Chondrocyte (in vitro differentiated cells): ENCODE data around the gene GAK. TPM values are rescaled to one million over a fixed set of nuclear protein-coding genes. Genes with fewer than 3 reads are reported as not detected.

Source experiments
- DNase-seq: peaks from one replicate; pipeline ENCODE4 v3.0.0; 2021; ENCODE audit warnings: mixed read lengths, low spot score
- H3K27ac Mint-ChIP-seq: one replicate; pipeline ENCODE4 v1.8.0; 2021; ENCODE audit warnings: mild to moderate bottlenecking, moderate library complexity, mixed read lengths; ENCODE audit not compliant: unreplicated experiment
- H3K27me3 Mint-ChIP-seq: 2 replicates; pipeline ENCODE4 v1.8.0; 2021; ENCODE audit warnings: low read depth, mixed read lengths
- H3K36me3 Mint-ChIP-seq: 2 replicates; pipeline ENCODE4 v1.8.0; 2021; ENCODE audit warnings: low read depth, mixed read lengths
- H3K4me1 Mint-ChIP-seq: 2 replicates; pipeline ENCODE4 v1.8.0; 2021; ENCODE audit warnings: low read depth, mild to moderate bottlenecking, mixed read lengths
- H3K4me3 Mint-ChIP-seq: one replicate; pipeline ENCODE4 v1.8.0; 2021; ENCODE audit warnings: mild to moderate bottlenecking, moderate library complexity, mixed read lengths; ENCODE audit not compliant: unreplicated experiment
- H3K9me3 Mint-ChIP-seq: 2 replicates; pipeline ENCODE4 v1.8.0; 2021; ENCODE audit warnings: low read depth, mixed read lengths
- total RNA-seq: library from RNA; stranded (reverse); gene quantifications from 3 replicates; pipeline ENCODE4 v1.2.1, GENCODE V29; 2021
- TF ChIP-seq, protein P1 (sequence below): fragments of 200-600 bp; sonication (generic); IDR thresholded peaks from 2 replicates; pipeline ENCODE4 v1.5.0; 2021; ENCODE audit warnings: antibody characterized with exemption, mild to moderate bottlenecking, moderate library complexity

Gene GAK
- total RNA-seq, 1 donor from 2014 or later = 61.4 TPM

DNA sequence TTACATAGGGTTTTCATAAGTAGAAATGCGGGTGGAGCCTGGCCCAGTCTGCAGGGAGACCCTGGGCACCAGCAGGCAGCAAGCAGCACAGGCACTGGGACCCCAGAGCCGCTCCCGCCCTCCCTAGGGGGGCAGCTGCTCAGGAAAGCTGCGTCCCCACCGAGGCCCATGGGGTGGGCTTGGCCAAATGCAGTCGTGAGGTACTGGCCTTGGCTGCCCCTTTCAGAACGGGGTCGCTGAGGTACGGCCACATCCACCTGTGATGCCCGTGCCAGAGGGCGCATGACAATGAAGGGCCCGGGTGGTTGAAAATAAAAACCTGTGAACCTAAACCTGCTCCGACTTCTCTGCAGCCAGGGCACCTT is 16.8 kb upstream of the GAK start:
- H3K27me3 Mint-ChIP-seq = no peaks in the 10 kb centered on the region
- no peaks in the 10 kb centered on the region for H3K9me3 Mint-ChIP-seq
- TF ChIP-seq, protein P1, sequence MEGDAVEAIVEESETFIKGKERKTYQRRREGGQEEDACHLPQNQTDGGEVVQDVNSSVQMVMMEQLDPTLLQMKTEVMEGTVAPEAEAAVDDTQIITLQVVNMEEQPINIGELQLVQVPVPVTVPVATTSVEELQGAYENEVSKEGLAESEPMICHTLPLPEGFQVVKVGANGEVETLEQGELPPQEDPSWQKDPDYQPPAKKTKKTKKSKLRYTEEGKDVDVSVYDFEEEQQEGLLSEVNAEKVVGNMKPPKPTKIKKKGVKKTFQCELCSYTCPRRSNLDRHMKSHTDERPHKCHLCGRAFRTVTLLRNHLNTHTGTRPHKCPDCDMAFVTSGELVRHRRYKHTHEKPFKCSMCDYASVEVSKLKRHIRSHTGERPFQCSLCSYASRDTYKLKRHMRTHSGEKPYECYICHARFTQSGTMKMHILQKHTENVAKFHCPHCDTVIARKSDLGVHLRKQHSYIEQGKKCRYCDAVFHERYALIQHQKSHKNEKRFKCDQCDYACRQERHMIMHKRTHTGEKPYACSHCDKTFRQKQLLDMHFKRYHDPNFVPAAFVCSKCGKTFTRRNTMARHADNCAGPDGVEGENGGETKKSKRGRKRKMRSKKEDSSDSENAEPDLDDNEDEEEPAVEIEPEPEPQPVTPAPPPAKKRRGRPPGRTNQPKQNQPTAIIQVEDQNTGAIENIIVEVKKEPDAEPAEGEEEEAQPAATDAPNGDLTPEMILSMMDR = no peak
- no peak overlapping the region for H3K27ac Mint-ChIP-seq
- peak; percentile 82 for DNase-seq
- H3K36me3 Mint-ChIP-seq = no peaks in the 10 kb centered on the region
- H3K4me3 Mint-ChIP-seq = no peak overlapping the region
- H3K4me1 Mint-ChIP-seq = peaks cover 11% of the 10 kb centered on the region

DNA sequence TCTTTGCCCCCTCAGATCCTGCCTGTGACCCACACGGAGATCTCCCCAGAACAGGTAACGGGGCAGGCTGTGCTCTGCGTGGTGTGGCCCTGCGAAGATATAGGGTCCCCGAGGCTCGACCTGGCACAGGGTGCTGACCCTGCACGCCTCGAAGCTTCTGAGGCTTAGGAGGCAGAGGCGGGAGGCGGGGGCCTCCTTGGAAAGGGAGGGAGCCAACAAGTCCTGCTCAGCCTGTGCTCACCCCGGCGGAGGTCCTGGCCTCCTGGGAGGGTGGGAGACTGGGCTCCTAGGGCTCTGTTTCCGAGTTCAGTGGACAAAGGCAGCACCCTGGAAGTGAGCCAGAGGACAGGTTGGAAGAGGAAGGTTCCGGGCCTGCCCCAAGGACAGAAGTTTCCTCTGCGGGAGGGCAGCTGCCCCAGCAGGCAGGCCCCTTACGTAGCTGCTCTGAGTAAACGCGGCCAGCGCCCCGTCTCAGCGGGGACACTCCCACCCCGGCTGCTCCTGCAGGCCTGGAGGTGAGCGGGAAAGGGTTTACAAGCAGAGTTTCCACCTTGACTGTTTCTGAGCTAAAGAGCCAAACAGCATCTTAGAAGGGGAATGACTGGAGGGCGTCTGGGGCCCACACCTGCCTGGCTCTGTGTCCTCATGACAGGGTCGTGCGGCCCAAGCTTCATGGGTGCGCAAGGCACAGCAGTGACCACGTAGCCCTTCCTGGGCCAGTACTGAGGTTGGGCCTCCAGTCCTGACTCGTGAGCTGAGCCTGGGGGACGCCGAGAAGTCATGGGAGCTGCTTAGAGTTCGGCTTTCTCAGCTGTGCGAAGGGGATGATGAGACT is 16.2 kb upstream of the GAK start:
- no peaks in the 10 kb centered on the region for H3K36me3 Mint-ChIP-seq

DNA sequence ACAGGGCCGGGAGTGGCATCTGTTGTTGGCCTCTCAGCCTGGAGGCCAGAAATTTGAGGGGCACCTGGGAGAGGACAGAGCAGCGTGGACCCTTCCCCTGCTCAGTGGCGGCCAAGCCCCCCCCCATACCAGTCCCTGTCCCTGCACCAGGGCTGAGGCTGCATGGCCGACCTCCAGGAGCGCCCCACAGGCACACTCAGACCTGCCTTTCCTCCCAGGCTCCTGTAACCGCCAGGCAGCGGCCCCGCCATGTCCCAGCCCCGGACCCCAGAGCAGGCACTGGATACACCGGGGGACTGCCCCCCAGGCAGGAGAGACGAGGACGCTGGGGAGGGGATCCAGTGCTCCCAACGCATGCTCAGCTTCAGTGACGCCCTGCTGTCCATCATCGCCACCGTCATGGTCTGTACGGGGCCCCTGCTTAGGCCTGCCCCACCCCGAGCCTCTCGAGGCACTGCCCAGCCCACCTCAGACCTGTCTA is 15.4 kb upstream of the GAK start:
- no peak for DNase-seq
- TF ChIP-seq, protein P1 = no peak
- Mint-ChIP-seq H3K27ac (no peak overlapping the region), H3K4me3 (no peak overlapping the region), H3K27me3 (no peaks in the 10 kb centered on the region), H3K4me1 (peaks cover 11% of the 10 kb centered on the region), H3K9me3 (no peaks in the 10 kb centered on the region), H3K36me3 (no peaks in the 10 kb centered on the region)

More for the DNA sequence above, 16.2 kb upstream of the GAK start:
- peaks cover 11% of the 10 kb centered on the region for H3K4me1 Mint-ChIP-seq
- no peaks in the 10 kb centered on the region for H3K27me3 Mint-ChIP-seq
- H3K9me3 Mint-ChIP-seq = no peaks in the 10 kb centered on the region
- no peak overlapping the region for H3K27ac Mint-ChIP-seq
- no peak overlapping the region for H3K4me3 Mint-ChIP-seq
- peak; percentile 86 for DNase-seq
- TF ChIP-seq, protein P1 = no peak

DNA sequence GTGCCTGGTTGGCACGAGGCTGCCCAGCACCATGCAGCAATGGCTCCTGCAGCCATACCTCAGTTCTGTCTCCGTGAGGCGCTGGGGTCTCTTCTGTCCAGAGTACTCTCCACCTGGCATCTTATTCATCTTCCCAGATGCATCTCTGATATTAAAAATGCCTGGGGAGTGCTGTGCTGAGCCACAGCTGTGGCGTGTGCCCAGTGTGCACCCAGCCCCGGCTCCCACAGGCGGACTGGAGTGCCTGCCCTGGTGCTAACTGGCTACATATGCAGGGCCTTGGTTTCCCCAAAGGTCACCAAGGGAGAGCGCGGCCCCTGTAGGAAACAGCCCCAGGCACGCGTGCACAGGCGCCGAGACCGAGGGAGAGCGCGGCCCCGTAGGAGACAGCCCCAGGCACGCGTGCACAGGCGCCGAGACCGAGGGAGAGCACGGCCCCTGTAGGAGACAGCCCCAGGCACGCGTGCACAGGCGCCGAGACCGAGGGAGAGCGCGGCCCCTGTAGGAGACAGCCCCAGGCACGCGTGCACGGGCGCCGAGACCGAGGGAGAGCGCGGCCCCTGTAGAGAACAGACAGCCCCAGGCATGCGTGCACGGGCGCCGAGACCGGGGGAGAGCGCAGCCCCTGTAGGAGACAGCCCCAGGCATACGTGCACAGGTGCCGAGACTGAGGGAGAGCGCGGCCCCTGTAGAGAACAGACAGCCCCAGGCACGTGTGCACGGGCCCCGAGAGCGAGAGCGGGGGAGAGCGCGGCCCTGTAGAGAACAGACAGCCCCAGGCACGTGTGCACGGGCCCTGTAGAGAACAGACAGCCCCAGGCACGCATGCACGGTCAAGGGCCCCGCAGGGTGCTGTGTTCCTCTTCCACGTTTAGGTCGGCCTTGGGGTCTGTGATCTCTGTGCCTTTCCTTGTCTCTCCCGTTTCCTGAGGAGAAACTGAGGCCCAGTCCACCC is 14.7 kb upstream of the GAK start:
- peak; percentile 86 for DNase-seq
- Mint-ChIP-seq H3K4me1 (peaks cover 11% of the 10 kb centered on the region), H3K27me3 (no peaks in the 10 kb centered on the region), H3K4me3 (no peak overlapping the region), H3K27ac (no peak overlapping the region), H3K9me3 (no peaks in the 10 kb centered on the region), H3K36me3 (no peaks in the 10 kb centered on the region)
- TF ChIP-seq, protein P1 = no peak

DNA sequence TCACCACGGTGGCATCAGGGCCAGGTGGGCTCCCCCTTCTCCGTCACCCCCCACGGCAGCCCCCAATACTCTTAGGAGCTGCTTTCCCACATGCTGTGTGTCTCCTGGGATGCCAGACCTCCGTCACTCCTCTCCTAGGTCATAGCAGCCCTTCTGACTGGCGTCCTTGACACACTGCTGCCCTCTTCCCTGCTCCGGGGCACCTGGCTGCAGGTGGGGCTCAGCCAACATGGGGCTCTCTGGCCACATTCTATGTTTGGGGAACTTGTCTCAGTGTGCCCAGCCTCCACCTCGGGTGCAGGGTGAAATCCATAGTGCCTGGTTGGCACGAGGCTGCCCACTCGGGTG is 14.0 kb upstream of the GAK start:
- no peak overlapping the region for H3K4me3 Mint-ChIP-seq
- TF ChIP-seq, protein P1 = no peak
- H3K27me3 Mint-ChIP-seq = no peaks in the 10 kb centered on the region
- no peaks in the 10 kb centered on the region for H3K36me3 Mint-ChIP-seq
- H3K9me3 Mint-ChIP-seq = no peaks in the 10 kb centered on the region
- H3K27ac Mint-ChIP-seq = no peak overlapping the region
- H3K4me1 Mint-ChIP-seq = peaks cover 11% of the 10 kb centered on the region
- DNase-seq = peak; percentile 55
